SU-DHL-6 (cell line): ENCODE results near the gene SCUBE1.

Source experiments
- CTCF ChIP-seq: fragments of 200-600 bp; sonication (generic); IDR thresholded peaks from one replicate; pipeline ENCODE4 v1.5.1; 2017; ENCODE audit warnings: antibody characterized with exemption, mild to moderate bottlenecking, low read length, moderate library complexity; ENCODE audit not compliant: insufficient read depth, poor library complexity, severe bottlenecking
- EZH2phosphoT487 ChIP-seq: fragments of 200-600 bp; sonication (generic), shearing (Covaris generic); conservative IDR thresholded peaks from 2 replicates; pipeline ENCODE4 v1.6.1; 2018; ENCODE audit warnings: mild to moderate bottlenecking, antibody characterized with exemption, low read length, moderate library complexity, mixed read lengths

GRCh38 chr22:43317239-43317638 is 25.9 kb downstream of the SCUBE1 start:
- TF ChIP-seq CTCF (no peak), EZH2phosphoT487 (no peak)
